Measurements from ENCODE around the gene SPEN. TPM values are rescaled to one million over a fixed set of nuclear protein-coding genes. Genes with fewer than 3 reads are reported as not detected.

SPEN gene
- total and polyA plus RNA-seq, 2 of the 13 experiments (the other 11 are each of a cell fraction or from before 2014, with no cell fraction given) = 4.8 to 14.0 TPM

DNA sequence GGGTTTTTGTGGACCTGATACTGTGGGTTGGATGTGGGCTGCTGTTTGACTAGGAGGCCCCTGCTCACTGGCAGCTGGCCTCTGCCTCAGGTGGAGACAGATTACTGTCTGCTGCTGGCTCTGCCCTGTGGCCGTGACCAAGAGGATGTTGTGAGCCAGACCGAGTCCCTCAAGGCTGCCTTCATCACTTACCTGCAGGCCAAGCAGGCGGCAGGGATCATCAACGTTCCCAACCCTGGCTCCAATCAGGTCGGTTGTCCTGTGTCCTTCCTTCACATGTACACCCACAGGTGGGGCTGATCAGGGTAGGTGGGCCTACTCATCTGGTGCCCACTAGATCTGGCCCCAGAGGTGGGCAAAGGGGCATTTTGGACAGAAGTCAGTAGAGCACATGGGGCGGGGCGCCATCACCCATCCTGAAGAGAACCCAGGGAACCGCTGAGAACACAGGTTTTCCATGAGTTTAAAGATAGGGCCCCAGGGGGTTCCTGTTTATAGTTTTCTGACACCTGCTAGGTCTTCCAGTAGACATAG, 91.2 kb downstream of the SPEN start:
- intact Hi-C loops (cut with micrococcal nuclease; ENCODE audit: unreplicated experiment) (no loop called here), in situ Hi-C loops (cut with HindIII; ENCODE audit: extremely low pct_ligation_motif_present, low pct_unique_long_range_greater_than_20kb) (no loop called here)
- no peak for FAIRE-seq
- Histone ChIP-seq H3K4me3 (replicated peaks in 1 of 3; ENCODE audit: insufficient read depth in 1 of 3, low read depth in 2 of 3, low read length in 3 of 3) (no peak overlapping the region), H3K36me3 (replicated peaks in 1 of 2; ENCODE audit: control insufficient read depth in 1 of 2, insufficient read depth in 2 of 2, low read length in 2 of 2) (peaks cover 42 to 76% of the 10 kb centered on the region in 2 experiments; a peak in 4 of 5 replicates), H3K9me3 (ENCODE audit: low read length) (no peaks in the 10 kb centered on the region), H3K27ac (ENCODE audit: extremely low read length, insufficient read depth, low read length) (no peak overlapping the region), H3K79me2 (ENCODE audit: insufficient read depth, low read length) (no peaks in the 10 kb centered on the region), H4K20me1 (ENCODE audit: insufficient read depth, low read length) (peaks cover 7% of the 10 kb centered on the region; the same call in 1 of the 2 replicates), H3K4me2 (ENCODE audit: low read depth, low read length) (0 out of 2 replicates have a peak overlapping the region, but pooled peaks have one; percentile 26), H2AFZ (ENCODE audit: low read length) (no peak overlapping the region), H3K27me3 (ENCODE audit: control insufficient read depth in 1 of 2, insufficient read depth in 2 of 2, low read length in 2 of 2) (no peaks in the 10 kb centered on the region), H3K9ac (ENCODE audit: insufficient read depth, low read depth, low read length) (no peak overlapping the region), H3K4me1 (ENCODE audit: insufficient read depth, low read length) (peaks cover 26% of the 10 kb centered on the region)
- WGBS (ENCODE audit: low lambda C conversion rate) = 95% methylated on average over 4 of the region's 8 CpGs
- DNase-seq (ENCODE audit: low spot score) = no peak
- TF ChIP-seq GPN1 (CRISPR knock-in tag; IDR thresholded peaks at IDR 0.05; ENCODE audit: borderline replicate concordance) = no peak
- TF ChIP-seq, protein P1, sequence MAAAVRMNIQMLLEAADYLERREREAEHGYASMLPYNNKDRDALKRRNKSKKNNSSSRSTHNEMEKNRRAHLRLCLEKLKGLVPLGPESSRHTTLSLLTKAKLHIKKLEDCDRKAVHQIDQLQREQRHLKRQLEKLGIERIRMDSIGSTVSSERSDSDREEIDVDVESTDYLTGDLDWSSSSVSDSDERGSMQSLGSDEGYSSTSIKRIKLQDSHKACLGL (CRISPR knock-in tag; IDR thresholded peaks at IDR 0.05) = no peak
- peak; percentile 9 for TF ChIP-seq RBM22 (optimal IDR thresholded peaks at IDR 0.05; ENCODE audit: low read length)
- peak; percentile 19; the same call in 1 of the 2 replicates for TF ChIP-seq ZBTB4 (CRISPR knock-in tag; IDR thresholded peaks at IDR 0.05; ENCODE audit: borderline replicate concordance)
- TF ChIP-seq, protein P2, sequence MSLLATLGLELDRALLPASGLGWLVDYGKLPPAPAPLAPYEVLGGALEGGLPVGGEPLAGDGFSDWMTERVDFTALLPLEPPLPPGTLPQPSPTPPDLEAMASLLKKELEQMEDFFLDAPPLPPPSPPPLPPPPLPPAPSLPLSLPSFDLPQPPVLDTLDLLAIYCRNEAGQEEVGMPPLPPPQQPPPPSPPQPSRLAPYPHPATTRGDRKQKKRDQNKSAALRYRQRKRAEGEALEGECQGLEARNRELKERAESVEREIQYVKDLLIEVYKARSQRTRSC (CRISPR knock-in tag; IDR thresholded peaks at IDR 0.05; ENCODE audit: low read depth) = no peak
- no peak for TF ChIP-seq ZNF34 (CRISPR knock-in tag; IDR thresholded peaks at IDR 0.05; ENCODE audit: borderline replicate concordance)
- no peak for TF ChIP-seq ZNF556 (CRISPR knock-in tag; IDR thresholded peaks at IDR 0.05; ENCODE audit: borderline replicate concordance)
- TF ChIP-seq, protein P3, sequence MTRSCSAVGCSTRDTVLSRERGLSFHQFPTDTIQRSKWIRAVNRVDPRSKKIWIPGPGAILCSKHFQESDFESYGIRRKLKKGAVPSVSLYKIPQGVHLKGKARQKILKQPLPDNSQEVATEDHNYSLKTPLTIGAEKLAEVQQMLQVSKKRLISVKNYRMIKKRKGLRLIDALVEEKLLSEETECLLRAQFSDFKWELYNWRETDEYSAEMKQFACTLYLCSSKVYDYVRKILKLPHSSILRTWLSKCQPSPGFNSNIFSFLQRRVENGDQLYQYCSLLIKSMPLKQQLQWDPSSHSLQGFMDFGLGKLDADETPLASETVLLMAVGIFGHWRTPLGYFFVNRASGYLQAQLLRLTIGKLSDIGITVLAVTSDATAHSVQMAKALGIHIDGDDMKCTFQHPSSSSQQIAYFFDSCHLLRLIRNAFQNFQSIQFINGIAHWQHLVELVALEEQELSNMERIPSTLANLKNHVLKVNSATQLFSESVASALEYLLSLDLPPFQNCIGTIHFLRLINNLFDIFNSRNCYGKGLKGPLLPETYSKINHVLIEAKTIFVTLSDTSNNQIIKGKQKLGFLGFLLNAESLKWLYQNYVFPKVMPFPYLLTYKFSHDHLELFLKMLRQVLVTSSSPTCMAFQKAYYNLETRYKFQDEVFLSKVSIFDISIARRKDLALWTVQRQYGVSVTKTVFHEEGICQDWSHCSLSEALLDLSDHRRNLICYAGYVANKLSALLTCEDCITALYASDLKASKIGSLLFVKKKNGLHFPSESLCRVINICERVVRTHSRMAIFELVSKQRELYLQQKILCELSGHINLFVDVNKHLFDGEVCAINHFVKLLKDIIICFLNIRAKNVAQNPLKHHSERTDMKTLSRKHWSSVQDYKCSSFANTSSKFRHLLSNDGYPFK (CRISPR knock-in tag; IDR thresholded peaks at IDR 0.05; ENCODE audit: borderline replicate concordance) = no peak
- TF ChIP-seq ZNF557 (CRISPR knock-in tag; IDR thresholded peaks at IDR 0.05) = no peak
- POLR2A ChIA-PET = no interaction called here
- no peak; the same call in 2 of the 3 replicates for ATAC-seq
- CTCF ChIA-PET (ENCODE audit: low intra/inter-chr PET ratio, low total read pairs) = no interaction called here
- BruUV-seq (replicated peaks) = no TSS peak
